A673 (cell line): Measurements from ENCODE around the gene SPRYD3. TPM values are rescaled to one million over a fixed set of nuclear protein-coding genes. Genes with fewer than 3 reads are reported as not detected.

Source experiments
- BruUV-seq: library from RNA; stranded (reverse); fragments of 400-500 nt; replicated peaks from 2 replicates; lab custom pipeline; 2021; lab: Mats Ljungman, UMichigan
- CTCF ChIA-PET: fragments of 300-600 bp; sonication (Branson Sonifier 250); formaldehyde crosslinking; loops from one replicate; lab custom pipeline; 2022; ENCODE audit warnings: antibody characterized with exemption; lab: Charles Lee
- POLR2A ChIA-PET: fragments of 300-600 bp; sonication (Branson Sonifier 250); formaldehyde crosslinking; loops from one replicate; lab custom pipeline; 2022; ENCODE audit warnings: antibody characterized with exemption; ENCODE audit not compliant: low non-redundant PET; lab: Charles Lee
- DNase-seq: peaks from one replicate; pipeline ENCODE4 v3.0.0-alpha.2; 2015; ENCODE audit warnings: low spot score
- H3K27ac ChIP-seq: fragments of 200-600 bp; sonication (generic); 2 replicates; pipeline ENCODE4 v1.5.1; 2016; ENCODE audit warnings: mixed run types, low read depth, mild to moderate bottlenecking, mixed read lengths, antibody characterized with exemption, low read length; ENCODE audit not compliant: poor library complexity, severe bottlenecking
- H3K27me3 ChIP-seq: fragments of 200-600 bp; sonication (generic); replicated peaks from 2 replicates; pipeline ENCODE4 v1.6.1; 2017; ENCODE audit warnings: mixed run types, low read depth, mild to moderate bottlenecking, mixed read lengths, antibody characterized with exemption, low read length; ENCODE audit not compliant: insufficient read depth, poor library complexity
- H3K36me3 ChIP-seq: fragments of 200-600 bp; sonication (generic); 2 replicates; pipeline ENCODE4 v1.6.1; 2016; ENCODE audit warnings: mixed run types, mild to moderate bottlenecking, mixed read lengths, antibody characterized with exemption, low read length; ENCODE audit not compliant: insufficient read depth, poor library complexity, severe bottlenecking
- H3K4me1 ChIP-seq: fragments of 200-600 bp; sonication (generic); 2 replicates; pipeline ENCODE4 v1.6.1; 2017; ENCODE audit warnings: mixed run types, mild to moderate bottlenecking, mixed read lengths, antibody characterized with exemption, low read length; ENCODE audit not compliant: insufficient read depth, poor library complexity, severe bottlenecking
- H3K4me3 ChIP-seq: fragments of 200-600 bp; sonication (generic); 2 replicates; pipeline ENCODE4 v1.5.1; 2016; ENCODE audit warnings: low read depth, mixed run types, mild to moderate bottlenecking, mixed read lengths, low read length; ENCODE audit not compliant: poor library complexity, severe bottlenecking
- H3K9me3 ChIP-seq: fragments of 200-600 bp; sonication (generic); 2 replicates; pipeline ENCODE4 v1.6.1; 2016; ENCODE audit warnings: mixed run types, low read depth, mild to moderate bottlenecking, mixed read lengths, antibody characterized with exemption, low read length; ENCODE audit not compliant: poor library complexity, severe bottlenecking
- CTCF ChIP-seq: fragments of 300-800, 200-600 bp; sonication (generic); conservative IDR thresholded peaks from 2 replicates; pipeline ENCODE4 v1.5.1; 2017; ENCODE audit warnings: low read depth, mild to moderate bottlenecking, antibody characterized with exemption, low read length, moderate library complexity, mixed read lengths
- EZH2 ChIP-seq: fragments of 200-600 bp; sonication (generic); IDR thresholded peaks from 2 replicates; pipeline ENCODE4 v1.6.1; 2017; ENCODE audit warnings: borderline replicate concordance, low read depth, mild to moderate bottlenecking, mixed read lengths, antibody characterized with exemption, low read length; ENCODE audit not compliant: poor library complexity, severe bottlenecking
- intact Hi-C: fragments of 100-400 bp; cut with micrococcal nuclease; formaldehyde crosslinking; loops from one replicate; pipeline ENCODE4 v1.10.0; 2022; ENCODE audit not compliant: unreplicated experiment
- total RNA-seq: library from RNA; stranded (reverse); gene quantifications from 2 replicates; pipeline ENCODE4 v1.2.3, GENCODE V29; 2021

The SPRYD3 gene
- total RNA-seq, 1 experiment from 2014 or later = 19.3 TPM

GRCh38 chr12:53045696-53046045 lies 33.5 kb downstream of the SPRYD3 start:
- POLR2A ChIA-PET = no interaction called here

GRCh38 chr12:53044896-53045695 lies 34.1 kb downstream of the SPRYD3 start:
- Histone ChIP-seq H3K9me3 (no peaks in the 10 kb centered on the region), H3K27me3 (no peaks in the 10 kb centered on the region), H3K36me3 (peaks cover 7% of the 10 kb centered on the region), H3K4me1 (peaks cover 27% of the 10 kb centered on the region), H3K27ac (no peak overlapping the region), H3K4me3 (no peak overlapping the region)
- intact Hi-C loops = loop anchor here (5.0 kb wide), 1 partner anchor 52 kb away; the partner anchor contains the start of gene IGFBP6
- POLR2A ChIA-PET = no interaction called here
- CTCF ChIA-PET = no interaction called here
- TF ChIP-seq CTCF = no peak
- DNase-seq = no peak
- BruUV-seq = no TSS peak

More at GRCh38 chr12:53045696-53046045, 33.5 kb downstream of the SPRYD3 start:
- Histone ChIP-seq H3K27me3 (no peaks in the 10 kb centered on the region), H3K36me3 (peaks cover 6% of the 10 kb centered on the region), H3K9me3 (no peaks in the 10 kb centered on the region), H3K4me3 (peak overlapping the region; percentile 71), H3K27ac (no peak overlapping the region), H3K4me1 (peaks cover 29% of the 10 kb centered on the region)
- CTCF ChIA-PET = no interaction called here
- no peak for TF ChIP-seq CTCF
- no peak for TF ChIP-seq EZH2
- intact Hi-C loops = loop anchor here (5.0 kb wide), 1 partner anchor 52 kb away; the partner anchor contains the start of gene IGFBP6
- BruUV-seq = no TSS peak
- no peak for DNase-seq

GRCh38 chr12:53044052-53044581 lies 35.1 kb downstream of the SPRYD3 start:
- Histone ChIP-seq H3K4me1 (peaks cover 17% of the 10 kb centered on the region), H3K4me3 (no peak overlapping the region), H3K27me3 (no peaks in the 10 kb centered on the region), H3K9me3 (no peaks in the 10 kb centered on the region), H3K36me3 (peaks cover 16% of the 10 kb centered on the region), H3K27ac (no peak overlapping the region)
- ChIA-PET POLR2A (interaction anchor here (0.7 kb wide), 1 partner anchor 10 kb away, joined by 3 read pairs; no protein-coding TSS in a partner anchor), CTCF (no interaction called here)
- DNase-seq = no peak
- BruUV-seq = no TSS peak
- TF ChIP-seq CTCF (no peak), EZH2 (no peak)
- intact Hi-C loops = no loop called here
